Inflammatory macrophage (primary cell): ENCODE data around the gene PLA2G3.

Source experiments
- DNase-seq, 2 donors: peaks; one replicate each; pipeline ENCODE4 v3.0.0-alpha.2; 2020 to 2022

PLA2G3 gene

GRCh38 chr22:31148488-31148887, 8.2 kb upstream of the PLA2G3 start:
- no peak for DNase-seq

- no peak for DNase-seq
Observed at GRCh38 chr22:31144223-31144622, 3.9 kb upstream of the PLA2G3 start.

GRCh38 chr22:31143537-31143936, 3.2 kb upstream of the PLA2G3 start:
- DNase-seq, result no peak

- no peak for DNase-seq
Observed at GRCh38 chr22:31143038-31143437, 2.7 kb upstream of the PLA2G3 start.

- DNase-seq, result no peak
Observed at GRCh38 chr22:31142285-31142684, 2.0 kb upstream of the PLA2G3 start.

- DNase-seq, result no peak
Observed at GRCh38 chr22:31141551-31141950, 1.2 kb upstream of the PLA2G3 start.

- no peak for DNase-seq
Observed at GRCh38 chr22:31140746-31141145, 438 bp upstream of the PLA2G3 start.

- no peak for DNase-seq
Observed at GRCh38 chr22:31139066-31139465, 1.2 kb downstream of the PLA2G3 start.

GRCh38 chr22:31138126-31138525, 2.2 kb downstream of the PLA2G3 start:
- no peak for DNase-seq

GRCh38 chr22:31137721-31138120, 2.6 kb downstream of the PLA2G3 start:
- DNase-seq, result no peak

GRCh38 chr22:31136711-31137110, 3.6 kb downstream of the PLA2G3 start:
- no peak for DNase-seq

GRCh38 chr22:31136155-31136554, 4.2 kb downstream of the PLA2G3 start:
- DNase-seq, result no peak

- no peak for DNase-seq
Observed at GRCh38 chr22:31135706-31136105, 4.6 kb downstream of the PLA2G3 start.

GRCh38 chr22:31134688-31135087, 5.6 kb downstream of the PLA2G3 start:
- no peak for DNase-seq

- no peak for DNase-seq
Observed at GRCh38 chr22:31133911-31134310, 6.4 kb downstream of the PLA2G3 start.

- no peak for DNase-seq
Observed at GRCh38 chr22:31130873-31131272, 9.4 kb downstream of the PLA2G3 start.

GRCh38 chr22:31128156-31128555, 12.2 kb downstream of the PLA2G3 start:
- no peak for DNase-seq

- peak in 1 of 2 donors; percentile 39 for DNase-seq
Observed at GRCh38 chr22:31127181-31127772, 13.0 kb downstream of the PLA2G3 start.

- no peak for DNase-seq
Observed at GRCh38 chr22:31126869-31127175, 13.5 kb downstream of the PLA2G3 start.

GRCh38 chr22:31126128-31126868, 14.0 kb downstream of the PLA2G3 start:
- DNase-seq, result no peak

- no peak for DNase-seq
Observed at GRCh38 chr22:31125521-31126117, 14.7 kb downstream of the PLA2G3 start.

GRCh38 chr22:31124811-31125465, 15.4 kb downstream of the PLA2G3 start:
- no peak for DNase-seq

- DNase-seq, result no peak
Observed at GRCh38 chr22:31124290-31124689, 16.0 kb downstream of the PLA2G3 start.

GRCh38 chr22:31123292-31123602, 17.1 kb downstream of the PLA2G3 start:
- DNase-seq, result no peak
